H1 (cell line): ENCODE data around the gene OR2B3. TPM values are rescaled to one million over a fixed set of nuclear protein-coding genes. Genes with fewer than 3 reads are reported as not detected.

ENCODE experiments used
- CHD2 ChIP-seq: IDR thresholded peaks from 2 replicates; pipeline ENCODE4 v1.6.1; 2012; ENCODE audit warnings: low read length, improper control_type of control experiment
- RBBP5 ChIP-seq: IDR thresholded peaks from 2 replicates; pipeline ENCODE4 v1.7.1; 2012; ENCODE audit warnings: low read depth, mild to moderate bottlenecking, inconsistent platforms, low read length, moderate library complexity, borderline replicate concordance
- polyA plus RNA-seq, 7 experiments: library from polyadenylated mRNA; depleted of rRNA in 3 of 7; stranded (reverse) in 5 of 7; unstranded in 2 of 7; fragments of >200 nt in 5 of 7; fragments of 200-250 nt in 2 of 7; gene quantifications; 1 replicate in 5 of 7; 2 replicates in 1 of 7; 4 replicates in 1 of 7; pipeline versions ENCODE4 v1.2.1 to v1.2.3, GENCODE V29; 2011 to 2013; ENCODE audit warnings: missing spikeins in 2 of 7, mixed read lengths in 2 of 7
- total RNA-seq: library from RNA; stranded (reverse); fragmentation: NEBNext Ultra II Directional; extraction: Animal tissue kit (Norgen Biotek cat#: 25700); gene quantifications from 2 replicates; pipeline ENCODE4 v1.2.1, GENCODE V29; 2021

The OR2B3 gene
- total and polyA plus RNA-seq, 2 of the 8 experiments (the other 6 are each of a cell fraction or from before 2014, with no cell fraction given): not detected

DNA sequence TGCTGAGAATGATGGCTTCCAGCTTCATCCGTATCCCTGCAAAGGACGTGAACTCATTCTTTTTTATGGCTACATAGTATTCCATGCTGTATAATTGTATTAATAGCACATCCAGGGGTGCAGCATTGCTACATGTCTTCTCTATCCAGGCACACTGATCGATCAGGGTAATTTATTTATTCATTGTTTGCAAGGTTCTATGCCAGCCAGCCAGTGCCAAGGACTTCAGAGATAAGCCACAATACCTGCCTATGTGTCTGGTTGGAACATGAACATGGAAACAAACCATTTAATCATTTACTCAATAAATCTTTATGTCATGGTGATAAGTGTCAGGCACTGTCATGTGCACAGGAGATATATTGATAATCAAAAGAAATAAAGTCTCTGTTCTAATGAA lies 5.8 kb upstream of the OR2B3 start (continued):
- TF ChIP-seq CHD2: no peak
- no peak for TF ChIP-seq RBBP5
- TF ChIP-seq, all 59 proteins: peak for 0
